Fibroblast of skin of right quadriceps (primary cell): ENCODE data around the gene RBM20.

Experiments used
- DNase-seq: peaks from one replicate; pipeline ENCODE4 v3.0.0-alpha.2; 2013

The RBM20 gene

GRCh38 chr10:110880012-110880411, 235.9 kb downstream of the RBM20 start:
- DNase-seq, result no peak

DNA sequence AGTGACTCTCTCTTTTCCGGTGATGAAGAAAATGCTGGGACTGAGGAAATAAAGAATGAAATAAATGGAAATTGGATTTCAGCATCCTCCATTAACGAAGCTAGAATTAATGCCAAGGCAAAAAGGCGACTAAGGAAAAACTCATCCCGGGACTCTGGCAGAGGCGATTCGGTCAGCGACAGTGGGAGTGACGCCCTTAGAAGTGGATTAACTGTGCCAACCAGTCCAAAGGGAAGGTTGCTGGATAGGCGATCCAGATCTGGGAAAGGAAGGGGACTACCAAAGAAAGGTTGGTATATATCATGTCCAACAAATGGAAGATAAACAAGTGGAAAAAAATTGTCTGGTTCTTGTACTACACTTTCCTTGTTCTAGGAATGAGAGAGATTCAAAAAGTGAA, 237.1 kb downstream of the RBM20 start:
- DNase-seq, result no peak

DNA sequence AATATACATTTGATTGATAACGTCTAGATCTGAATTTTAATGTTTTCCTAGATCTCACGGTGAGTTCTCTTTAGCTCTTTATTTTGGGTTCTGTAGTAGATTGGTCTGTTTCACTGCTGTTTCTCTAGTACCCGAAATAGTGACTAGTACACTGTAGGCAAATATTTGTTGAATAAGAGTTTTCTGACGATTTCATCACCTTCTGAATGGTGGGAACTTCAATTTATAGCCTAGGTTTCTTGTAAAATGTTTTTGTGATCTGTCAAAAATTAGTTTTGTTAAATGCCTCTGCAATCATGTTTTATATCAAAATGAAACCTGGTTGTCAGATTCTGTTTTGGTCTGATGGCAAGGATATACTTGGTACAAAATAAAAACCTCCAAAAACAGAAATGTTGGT, 237.8 kb downstream of the RBM20 start:
- no peak for DNase-seq

- DNase-seq, result no peak
Observed at GRCh38 chr10:110883924-110884323, 239.8 kb downstream of the RBM20 start.

GRCh38 chr10:110885932-110886674, 242.0 kb downstream of the RBM20 start:
- DNase-seq, result no peak

DNA sequence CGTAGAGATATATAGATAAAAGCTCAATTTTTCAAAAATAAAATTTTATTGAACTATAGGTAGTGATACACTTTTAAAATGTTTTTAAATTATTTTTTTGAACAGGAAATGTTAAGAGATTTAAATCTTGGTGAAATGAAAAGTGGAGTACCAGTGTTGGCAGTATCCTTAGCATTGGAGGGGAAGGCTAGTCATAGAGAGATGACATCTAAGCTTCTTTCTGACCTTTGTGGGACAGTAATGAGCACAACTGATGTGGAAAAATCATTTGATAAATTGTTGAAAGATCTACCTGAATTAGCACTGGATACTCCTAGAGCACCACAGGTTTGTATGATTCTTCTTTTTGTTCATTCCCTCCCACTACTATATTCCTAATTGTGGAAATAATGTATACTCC, 243.4 kb downstream of the RBM20 start:
- no peak for DNase-seq
